GM19455 (cell line): ENCODE results near the gene PPARA.

Source experiments
- ATAC-seq: cut with Tn5 transposase; IDR thresholded peaks from one replicate; pipeline ENCODE4 v1.9.1; 2021; ENCODE audit not compliant: unreplicated experiment

Gene PPARA

DNA sequence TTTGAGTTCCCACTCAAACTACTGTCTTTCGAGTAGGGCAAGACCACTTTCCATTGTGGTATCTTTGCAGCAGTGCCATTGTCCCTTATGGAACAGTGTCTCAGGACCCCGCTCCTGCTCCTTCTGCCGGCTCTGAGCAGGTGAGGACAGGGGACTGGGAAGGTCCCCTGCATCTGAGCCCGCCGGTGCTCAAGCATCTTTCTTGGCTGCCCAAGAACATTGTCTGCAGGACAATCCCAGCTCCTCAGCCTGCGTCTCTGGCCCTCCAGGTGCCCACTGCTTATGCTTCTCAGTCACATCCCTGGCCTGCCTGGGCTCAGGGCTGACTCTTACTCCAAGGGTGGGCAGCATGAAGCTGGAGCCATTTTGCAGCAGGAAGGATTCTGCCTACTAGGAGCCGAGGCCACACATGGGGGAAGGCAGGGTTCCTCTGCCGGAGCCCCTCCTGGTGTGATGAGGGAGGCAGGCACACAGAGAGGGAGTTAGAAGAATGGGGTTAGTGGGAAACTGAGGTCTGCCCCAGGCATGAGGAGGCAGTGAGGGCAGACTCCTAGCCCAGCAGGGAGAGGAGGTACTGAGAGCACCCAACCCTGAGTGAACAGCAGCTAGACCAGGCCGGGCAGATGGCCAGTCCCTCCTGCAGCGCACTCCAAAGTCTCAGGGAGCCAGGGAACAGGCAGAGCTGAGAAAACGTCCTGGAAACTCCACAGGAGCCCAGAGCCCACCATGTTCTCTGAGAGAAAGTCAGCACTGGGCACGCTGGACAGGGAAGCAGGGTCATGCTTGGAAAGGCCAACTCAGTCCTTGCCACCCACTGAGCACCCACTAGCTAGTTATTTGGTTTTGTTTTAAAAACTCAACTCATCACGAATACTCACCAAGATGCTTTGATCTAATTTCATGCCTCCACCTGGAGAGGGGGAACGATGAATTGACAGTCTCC, 7.5 kb upstream of the PPARA start:
- ATAC-seq = no peak

- ATAC-seq = no peak
Observed at GRCh38 chr22:46143491-46144147, 6.7 kb upstream of the PPARA start.

DNA sequence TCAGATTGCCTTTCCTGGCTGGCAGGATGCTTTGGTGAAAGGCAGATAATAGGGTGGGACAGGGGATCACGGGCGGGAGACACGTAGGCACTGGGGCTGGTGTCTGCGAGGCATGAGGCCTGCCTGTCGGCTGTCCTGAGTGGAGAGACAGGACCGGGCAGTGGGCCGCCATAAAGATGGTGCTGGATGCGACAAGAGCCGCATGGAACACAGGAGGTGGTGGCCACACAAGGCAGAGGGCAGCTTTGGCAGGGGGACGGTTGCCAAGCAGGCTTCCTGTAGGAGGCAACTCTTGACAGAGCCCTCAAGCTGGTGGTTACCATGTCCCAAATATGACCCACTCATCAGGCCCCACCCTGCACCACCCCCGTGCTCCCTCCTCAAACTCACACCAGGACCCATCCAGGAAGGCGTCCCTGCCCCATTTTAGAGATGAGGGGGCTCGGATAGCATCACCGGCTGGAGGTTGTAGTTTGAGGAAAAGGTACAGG, 4.9 kb upstream of the PPARA start:
- no peak for ATAC-seq

DNA sequence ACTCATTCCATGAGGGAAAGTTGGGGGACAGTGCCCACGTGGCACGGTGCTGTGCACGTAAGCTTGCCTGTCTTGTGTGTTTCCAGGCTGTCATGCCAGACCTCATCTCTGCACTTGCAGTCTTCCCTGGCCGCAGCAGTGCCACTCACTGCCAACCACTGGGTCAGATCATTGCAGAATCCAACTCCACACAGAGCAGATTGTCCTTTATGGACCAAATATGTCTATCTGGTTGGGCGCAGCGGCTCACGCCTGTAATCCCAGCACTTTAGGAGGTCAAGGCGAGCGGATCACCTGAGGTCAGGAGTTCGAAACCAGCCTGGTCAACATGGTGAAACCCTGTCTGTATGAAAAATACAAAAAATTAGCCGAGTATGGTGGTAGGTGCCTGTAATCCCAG, 4.4 kb upstream of the PPARA start:
- ATAC-seq = no peak

GRCh38 chr22:46146329-46146728, 4.0 kb upstream of the PPARA start:
- no peak for ATAC-seq

DNA sequence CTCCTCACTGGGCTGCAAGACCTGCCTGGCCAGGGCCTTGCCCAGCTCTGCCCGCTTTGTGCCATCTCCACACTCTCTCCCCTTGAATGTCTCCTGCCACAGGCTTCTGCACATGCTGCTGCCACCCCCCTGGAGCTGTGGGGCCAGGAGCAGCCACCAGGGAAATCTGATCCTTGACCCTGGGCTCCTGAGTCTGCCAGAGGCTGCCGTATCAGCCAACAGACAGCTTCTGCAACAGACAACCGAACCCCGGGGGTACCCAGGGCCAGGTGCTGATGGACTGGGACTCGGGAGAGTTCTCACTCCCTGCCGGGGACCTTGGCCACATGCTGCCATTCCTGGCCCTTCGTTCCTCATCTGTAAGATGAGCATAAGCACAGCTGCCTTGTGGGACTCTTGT, 3.3 kb upstream of the PPARA start:
- no peak for ATAC-seq

- ATAC-seq = no peak
Observed at GRCh38 chr22:46147471-46148267, 2.7 kb upstream of the PPARA start.

GRCh38 chr22:46148336-46148735, 2.0 kb upstream of the PPARA start:
- no peak for ATAC-seq

DNA sequence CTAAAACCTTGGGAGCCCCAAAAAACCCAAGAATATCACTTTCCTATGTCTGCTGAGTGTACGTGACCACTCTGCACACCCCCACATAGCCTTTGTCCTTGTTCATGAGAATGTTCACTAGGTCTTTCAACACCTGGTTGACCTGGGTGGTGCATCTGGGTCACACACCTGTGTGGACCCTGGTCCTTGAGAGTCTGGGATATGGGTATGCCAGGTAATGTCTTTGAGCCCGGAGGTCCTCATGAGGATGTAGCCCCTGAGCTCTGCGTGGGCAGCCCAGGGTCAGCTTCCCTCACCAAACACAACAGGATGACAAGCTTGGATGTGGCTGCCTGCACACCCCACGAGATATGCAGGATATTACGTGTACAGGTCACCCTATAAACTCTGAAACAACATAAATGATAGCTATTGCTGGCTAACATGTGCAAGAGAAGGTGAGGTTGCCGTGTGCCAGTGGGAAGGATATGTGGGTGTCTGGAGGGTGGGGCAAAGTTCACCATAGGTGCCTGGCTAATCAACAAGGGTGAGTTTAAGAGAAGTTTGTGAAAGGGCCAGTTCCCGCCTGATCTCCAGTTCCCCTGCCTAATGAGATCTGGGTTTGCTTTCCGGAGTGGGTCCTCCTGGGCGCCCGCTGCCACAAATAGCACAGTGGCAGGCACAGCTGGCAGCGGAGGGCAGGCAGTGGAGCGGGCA, 1.4 kb upstream of the PPARA start:
- no peak for ATAC-seq

DNA sequence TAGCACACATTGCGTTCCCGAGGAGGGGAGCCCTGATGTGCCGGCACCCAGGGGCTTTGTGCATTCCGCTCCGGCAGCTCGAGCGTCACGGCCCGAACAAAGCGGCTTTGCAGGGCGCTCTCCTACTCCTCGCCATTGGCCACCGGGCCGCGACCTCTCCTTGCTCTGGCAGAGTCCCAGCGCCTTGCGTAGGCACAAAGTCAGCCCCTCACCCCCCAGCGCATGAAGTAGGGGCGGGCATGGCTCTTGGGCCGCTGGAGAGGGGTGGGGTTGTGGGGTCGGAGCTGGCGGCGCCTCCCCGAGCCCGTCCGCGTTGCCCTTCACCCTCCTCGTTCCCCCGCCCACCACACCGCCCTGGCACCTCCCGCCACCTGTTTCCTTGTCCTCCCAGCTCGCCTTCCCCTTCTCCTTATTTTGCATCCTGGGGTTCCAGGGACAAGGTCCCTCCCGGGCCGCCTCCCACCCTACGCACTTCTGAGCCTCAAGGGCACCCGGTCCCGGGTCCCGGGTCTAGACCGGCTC, 753 bp upstream of the PPARA start:
- no peak for ATAC-seq

- ATAC-seq = peak; percentile 28
Observed at GRCh38 chr22:46150655-46151477, 540 bp downstream of the PPARA start.

DNA sequence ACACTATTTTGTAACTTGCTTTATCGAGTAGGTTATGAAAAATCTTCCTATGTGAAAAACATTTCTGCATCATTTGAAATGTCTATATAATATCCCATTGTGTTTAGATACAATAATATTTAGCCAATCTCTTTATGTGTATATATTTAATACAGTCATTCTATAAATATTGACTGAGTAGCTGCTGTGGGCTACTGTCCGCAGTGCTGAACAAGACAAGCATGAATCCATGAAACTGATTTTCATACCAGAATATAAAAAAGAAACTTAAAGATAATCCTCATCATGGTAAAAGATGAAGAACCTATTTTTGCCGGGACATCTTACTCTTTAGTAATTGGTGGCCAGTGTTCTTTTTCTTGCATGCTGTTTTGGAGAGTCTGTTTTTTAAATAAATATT, 3.6 kb downstream of the PPARA start:
- ATAC-seq = no peak

- no peak for ATAC-seq
Observed at GRCh38 chr22:46156031-46156430, 5.7 kb downstream of the PPARA start.

DNA sequence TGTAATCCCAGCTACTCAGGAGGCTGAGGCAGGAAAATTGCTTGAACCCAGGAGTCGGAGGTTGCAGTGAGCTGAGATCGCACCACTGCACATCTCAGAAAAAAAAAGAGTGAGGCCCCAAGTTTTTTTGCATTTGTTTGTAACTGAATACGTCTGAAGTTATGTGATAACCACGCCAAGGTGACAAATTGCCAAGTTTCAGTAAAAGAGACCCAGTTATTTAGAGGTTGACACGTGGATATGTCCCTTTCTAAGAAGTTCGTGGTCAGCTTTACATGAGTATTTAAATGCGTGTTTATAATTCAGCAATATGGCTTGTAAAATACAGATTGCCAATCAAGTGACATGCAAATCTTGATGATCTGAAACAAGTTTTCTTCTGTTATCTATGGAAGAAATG, 8.0 kb downstream of the PPARA start:
- no peak for ATAC-seq

DNA sequence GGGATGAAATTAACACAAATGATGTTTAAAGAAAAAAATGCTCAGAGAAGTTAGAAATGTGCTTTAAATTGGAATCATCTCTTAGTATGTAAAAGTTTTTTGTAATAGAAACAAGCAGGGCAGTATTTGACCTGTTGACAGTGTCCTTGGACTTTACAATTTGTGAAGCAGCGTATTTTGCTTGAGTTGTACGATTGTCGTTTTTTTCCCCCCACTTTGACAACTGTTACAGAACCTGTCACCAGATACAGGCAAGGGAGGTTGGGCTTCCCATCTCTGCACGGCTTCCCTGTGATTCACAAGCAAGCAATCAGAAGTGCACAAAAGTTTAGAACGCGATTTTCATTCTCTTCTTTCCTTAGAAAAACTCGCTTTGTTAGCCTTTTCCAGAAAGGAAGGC, 8.9 kb downstream of the PPARA start:
- no peak for ATAC-seq

- ATAC-seq = no peak
Observed at GRCh38 chr22:46159777-46160176, 9.5 kb downstream of the PPARA start.

GRCh38 chr22:46162285-46162684, 12.0 kb downstream of the PPARA start:
- ATAC-seq = no peak

- no peak for ATAC-seq
Observed at GRCh38 chr22:46162771-46163556, 12.6 kb downstream of the PPARA start.

GRCh38 chr22:46163557-46163888, 13.2 kb downstream of the PPARA start:
- ATAC-seq = no peak
